Activated CD8-positive, alpha-beta memory T cell treated with anti-CD3 and anti-CD28 coated beads for 4 hours (primary cell): Measurements from ENCODE around the gene PCNP.
"Not testable (repeated sequence)": the region's sequence is repeated elsewhere in the genome, so short reads cannot be mapped to it uniquely, and the experiment has no call there.

Source experiments
- DNase-seq, 2 donors: peaks; one replicate each; pipeline ENCODE4 v3.0.0-alpha.2; 2020; ENCODE audit warnings: low read depth in 2 of 2

PCNP gene

DNA sequence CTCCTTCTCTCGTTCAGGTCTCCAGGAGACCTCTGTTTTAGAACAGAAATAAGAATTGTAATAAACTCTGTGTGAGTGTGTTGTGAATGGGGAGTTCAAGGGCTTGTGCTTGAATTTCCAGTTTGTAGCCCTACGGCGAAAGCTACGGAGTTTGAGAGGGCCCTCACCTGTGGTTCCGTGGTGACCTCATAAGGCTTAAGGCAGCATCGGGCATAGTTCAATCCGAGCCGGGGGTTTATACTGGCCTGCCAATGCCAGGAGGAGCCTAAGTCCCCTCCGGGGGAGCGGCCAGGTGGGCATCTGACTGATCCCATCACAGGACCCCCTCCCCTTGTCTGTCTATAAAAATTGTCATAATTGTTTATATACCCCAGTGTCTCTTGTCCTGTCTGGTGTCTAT lies 59.2 kb downstream of the PCNP start:
- DNase-seq: no peak

DNA sequence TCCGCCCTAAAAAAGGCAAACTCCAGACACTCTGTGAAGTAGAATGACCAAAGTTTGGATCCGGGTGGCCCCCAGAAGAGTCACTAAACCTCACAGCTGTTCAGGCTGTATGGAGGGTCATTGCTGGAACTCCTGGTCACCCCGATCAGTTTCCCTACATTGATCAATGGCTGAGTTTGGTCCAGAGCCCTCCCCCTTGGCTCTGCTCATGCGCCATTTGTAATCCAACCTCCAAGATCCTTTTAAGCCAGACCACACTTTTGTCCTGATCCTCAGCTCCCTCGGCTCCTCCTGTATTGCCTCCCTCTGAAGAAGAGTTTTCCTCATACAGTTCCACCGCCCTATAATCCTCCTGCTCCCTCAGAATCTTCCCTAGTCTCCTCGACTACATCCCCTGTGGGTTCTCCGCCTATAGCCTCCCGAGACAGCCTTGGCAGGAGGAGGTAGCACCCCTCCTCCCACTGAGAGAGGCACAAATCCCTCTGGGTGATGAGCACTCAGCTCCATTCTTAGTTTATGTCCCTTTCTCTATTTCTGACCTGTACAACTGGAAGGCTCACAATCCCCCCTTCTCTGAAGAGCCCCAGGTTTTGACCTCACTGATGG lies 60.7 kb downstream of the PCNP start:
- no peak for DNase-seq

DNA sequence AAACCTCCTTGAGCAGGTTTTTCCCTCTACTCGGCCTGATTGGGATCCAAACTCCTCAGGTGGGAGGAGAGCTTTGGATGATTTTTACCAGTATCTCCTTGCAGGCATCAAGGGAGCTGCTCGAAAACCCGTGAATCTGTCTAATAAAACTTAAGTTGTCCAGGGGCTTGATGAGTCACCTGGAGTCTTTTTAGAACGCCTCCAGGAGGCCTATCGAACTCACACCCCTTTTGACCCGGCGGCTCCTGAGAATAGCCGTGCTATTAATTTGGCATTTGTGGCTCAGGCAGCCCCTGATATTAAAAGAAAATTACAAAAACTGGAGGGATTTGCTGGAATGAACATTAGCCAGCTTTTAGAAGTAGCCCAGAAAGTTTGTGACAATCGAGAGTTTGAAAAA lies 61.4 kb downstream of the PCNP start:
- no peak for DNase-seq

DNA sequence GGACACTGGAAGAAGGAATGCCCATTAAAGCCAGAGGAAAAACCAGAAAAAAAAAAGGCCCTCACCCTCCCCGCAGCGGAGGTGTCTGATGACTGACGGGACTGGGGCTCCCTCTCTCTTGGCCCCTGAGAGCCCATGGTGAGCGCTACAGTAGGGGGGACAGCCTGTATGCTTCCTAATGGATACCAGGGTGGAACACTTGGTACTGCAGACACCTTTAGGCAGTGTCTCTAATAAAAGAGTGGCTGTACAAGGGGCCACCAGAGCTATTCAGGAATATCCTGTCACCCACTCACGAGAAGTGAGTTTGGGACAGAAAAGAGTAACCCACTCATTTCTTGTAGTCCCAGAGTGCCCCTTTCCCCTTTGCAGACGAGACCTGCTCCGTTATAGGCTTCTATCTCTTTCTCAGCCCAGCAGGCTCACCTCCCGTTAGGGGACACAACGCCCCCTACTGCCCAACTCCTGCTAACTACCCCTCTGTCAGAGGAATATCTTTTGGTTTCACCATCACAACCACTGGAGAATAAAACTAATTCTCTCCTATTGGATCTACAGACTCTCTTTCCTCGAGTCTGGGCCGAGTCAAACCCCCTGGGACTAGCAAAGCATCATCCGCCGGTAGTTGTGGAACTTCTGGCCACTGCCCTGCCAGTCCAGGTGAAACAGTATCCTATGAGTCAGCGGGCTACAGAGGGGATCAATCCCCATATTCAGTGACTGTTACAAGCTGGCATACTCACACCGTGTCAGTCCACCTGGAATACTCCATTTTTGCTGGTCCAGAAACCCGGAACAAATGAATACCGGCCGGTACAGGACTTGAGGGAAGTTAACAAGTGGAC lies 62.2 kb downstream of the PCNP start:
- DNase-seq: peak; percentile 29 to 38

- no peak for DNase-seq
Observed at GRCh38 chr3:101637451-101637850, 63.5 kb downstream of the PCNP start.

DNA sequence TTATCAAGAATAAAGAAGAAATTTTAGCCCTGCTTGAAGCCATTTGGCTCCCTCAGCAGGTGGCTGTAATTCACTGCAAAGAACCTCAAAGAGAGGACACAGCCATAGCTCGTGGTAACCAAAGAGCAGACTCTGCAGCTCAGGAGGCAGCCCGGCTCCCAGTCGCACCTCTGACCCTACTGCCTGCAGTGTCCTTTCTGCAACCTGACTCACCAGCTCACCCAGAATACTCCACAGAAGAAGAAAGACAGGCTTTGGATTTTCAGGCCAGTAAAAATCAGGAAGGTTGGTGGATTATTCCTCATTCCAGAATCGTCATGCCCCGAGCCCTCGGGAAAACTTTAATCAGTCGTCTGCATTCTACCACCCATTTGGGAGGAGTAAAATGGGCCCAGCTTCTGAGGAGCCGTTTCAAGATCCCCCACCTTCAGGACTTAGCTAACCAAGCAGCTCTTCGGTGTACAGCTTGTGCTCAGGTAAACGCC lies 64.3 kb downstream of the PCNP start:
- no peak for DNase-seq

GRCh38 chr3:101639280-101639963 lies 65.4 kb downstream of the PCNP start:
- no peak for DNase-seq

DNA sequence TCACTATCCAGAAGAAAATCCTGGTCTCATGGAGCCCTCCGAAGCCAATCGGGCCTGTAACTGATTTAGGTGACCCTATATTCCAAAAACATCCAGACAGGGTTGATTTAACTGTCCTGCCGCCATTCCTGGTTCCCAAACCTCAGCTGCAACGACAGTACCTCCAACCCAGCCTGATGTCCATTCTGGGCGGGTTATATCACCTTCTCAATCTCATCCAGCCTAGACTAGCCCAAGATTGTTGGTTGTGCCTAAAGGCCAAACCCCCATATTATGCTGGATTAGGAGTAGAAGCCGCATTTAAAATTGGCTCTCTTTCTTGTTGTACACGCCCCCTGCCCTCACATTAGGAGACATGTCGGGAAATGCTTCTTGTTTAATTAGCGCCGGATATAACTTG lies 66.3 kb downstream of the PCNP start:
- DNase-seq: no peak

DNA sequence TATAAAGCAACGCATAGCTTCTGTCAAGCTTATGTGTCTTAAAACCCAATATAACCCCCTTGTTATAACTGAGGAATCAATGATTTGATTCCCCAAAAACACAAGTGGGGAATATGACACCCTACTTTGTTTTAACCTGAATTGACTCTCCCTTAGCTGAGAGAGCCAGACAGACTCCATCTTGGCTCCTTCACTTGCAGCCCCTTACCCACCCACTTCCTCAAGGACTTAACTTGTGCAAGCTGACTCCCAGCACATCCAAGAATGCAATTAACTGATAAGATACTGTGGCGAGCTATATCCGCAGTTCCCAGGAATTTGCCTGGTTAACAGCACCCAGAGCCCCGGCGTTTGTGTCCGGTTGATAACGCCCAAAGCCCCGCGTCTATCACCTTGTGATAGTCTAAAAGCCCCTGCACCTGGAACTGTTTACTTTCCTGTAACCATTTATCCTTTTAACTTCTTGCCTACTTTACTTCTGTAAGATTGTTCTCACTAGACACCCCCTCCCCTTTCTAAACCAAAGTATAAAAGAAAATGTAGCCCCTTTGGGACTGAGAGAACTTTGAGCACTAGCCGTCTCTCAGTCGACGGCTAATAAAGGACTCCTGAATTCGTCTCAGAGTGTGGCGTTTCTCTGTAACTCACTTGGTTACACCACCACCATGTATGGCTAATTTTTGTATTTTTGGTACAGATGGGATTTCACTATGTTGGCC lies 67.6 kb downstream of the PCNP start:
- not testable (repeated sequence) for DNase-seq

DNA sequence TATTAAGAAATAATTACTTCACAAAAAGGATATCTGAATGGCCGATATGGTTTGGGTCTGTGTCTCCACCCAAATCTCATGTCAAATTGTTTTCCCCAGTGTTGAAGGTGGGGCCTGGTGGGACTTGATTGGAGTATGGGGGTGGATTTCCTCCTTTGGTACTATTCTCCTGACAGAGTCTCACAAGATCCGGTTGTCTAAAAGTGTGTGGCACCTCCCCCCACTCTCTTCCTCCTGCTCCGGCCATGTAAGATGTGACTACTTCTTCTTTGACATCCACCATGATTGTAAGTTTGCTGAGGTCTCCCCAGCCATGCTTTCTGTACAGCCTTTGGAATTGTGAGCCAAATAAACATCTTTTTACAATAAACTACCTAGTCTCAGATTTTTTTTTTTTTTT lies 68.5 kb downstream of the PCNP start:
- DNase-seq: no peak

GRCh38 chr3:101643009-101643844 lies 69.2 kb downstream of the PCNP start:
- no peak for DNase-seq
